Activated T-helper 2 cell treated with anti-CD3 and anti-CD28 coated beads, Interferon-gamma antibody, Interleukin-2, Interleukin-4, amounts not matched to agents 10 μg/mL and 5 μg/mL and 100 μg/mL, durations not matched to agents 14 hours and 24 hours and 36 hours (primary cell): Measurements from ENCODE around the gene FAT2. TPM values are rescaled to one million over a fixed set of nuclear protein-coding genes. Genes with fewer than 3 reads are reported as not detected.

Source experiments
- DNase-seq: peaks from one replicate; pipeline ENCODE4 v3.0.0; 2021; ENCODE audit warnings: low spot score
- H3K27ac Mint-ChIP-seq: one replicate; pipeline ENCODE4 v1.8.0; 2021; ENCODE audit warnings: mixed read lengths
- H3K27me3 Mint-ChIP-seq: one replicate; pipeline ENCODE4 v1.8.0; 2021; ENCODE audit warnings: low read depth, mixed read lengths
- H3K36me3 Mint-ChIP-seq: one replicate; pipeline ENCODE4 v1.8.0; 2021; ENCODE audit warnings: low read depth, mixed read lengths
- H3K4me1 Mint-ChIP-seq: one replicate; pipeline ENCODE4 v1.8.0; 2021; ENCODE audit warnings: low read depth, mixed read lengths
- H3K4me3 Mint-ChIP-seq: one replicate; pipeline ENCODE4 v1.8.0; 2021; ENCODE audit warnings: low read depth, mild to moderate bottlenecking, moderate library complexity, mixed read lengths
- H3K9me3 Mint-ChIP-seq: one replicate; pipeline ENCODE4 v1.8.0; 2021; ENCODE audit warnings: mixed read lengths
- intact Hi-C: fragments of 100-400 bp; cut with micrococcal nuclease; formaldehyde crosslinking; loops from one replicate; pipeline ENCODE4 v1.15.1; 2023
- total RNA-seq: library from RNA; stranded (reverse); gene quantifications from 2 replicates; pipeline ENCODE4 v1.2.3, GENCODE V29; 2022

Gene FAT2, protein sequence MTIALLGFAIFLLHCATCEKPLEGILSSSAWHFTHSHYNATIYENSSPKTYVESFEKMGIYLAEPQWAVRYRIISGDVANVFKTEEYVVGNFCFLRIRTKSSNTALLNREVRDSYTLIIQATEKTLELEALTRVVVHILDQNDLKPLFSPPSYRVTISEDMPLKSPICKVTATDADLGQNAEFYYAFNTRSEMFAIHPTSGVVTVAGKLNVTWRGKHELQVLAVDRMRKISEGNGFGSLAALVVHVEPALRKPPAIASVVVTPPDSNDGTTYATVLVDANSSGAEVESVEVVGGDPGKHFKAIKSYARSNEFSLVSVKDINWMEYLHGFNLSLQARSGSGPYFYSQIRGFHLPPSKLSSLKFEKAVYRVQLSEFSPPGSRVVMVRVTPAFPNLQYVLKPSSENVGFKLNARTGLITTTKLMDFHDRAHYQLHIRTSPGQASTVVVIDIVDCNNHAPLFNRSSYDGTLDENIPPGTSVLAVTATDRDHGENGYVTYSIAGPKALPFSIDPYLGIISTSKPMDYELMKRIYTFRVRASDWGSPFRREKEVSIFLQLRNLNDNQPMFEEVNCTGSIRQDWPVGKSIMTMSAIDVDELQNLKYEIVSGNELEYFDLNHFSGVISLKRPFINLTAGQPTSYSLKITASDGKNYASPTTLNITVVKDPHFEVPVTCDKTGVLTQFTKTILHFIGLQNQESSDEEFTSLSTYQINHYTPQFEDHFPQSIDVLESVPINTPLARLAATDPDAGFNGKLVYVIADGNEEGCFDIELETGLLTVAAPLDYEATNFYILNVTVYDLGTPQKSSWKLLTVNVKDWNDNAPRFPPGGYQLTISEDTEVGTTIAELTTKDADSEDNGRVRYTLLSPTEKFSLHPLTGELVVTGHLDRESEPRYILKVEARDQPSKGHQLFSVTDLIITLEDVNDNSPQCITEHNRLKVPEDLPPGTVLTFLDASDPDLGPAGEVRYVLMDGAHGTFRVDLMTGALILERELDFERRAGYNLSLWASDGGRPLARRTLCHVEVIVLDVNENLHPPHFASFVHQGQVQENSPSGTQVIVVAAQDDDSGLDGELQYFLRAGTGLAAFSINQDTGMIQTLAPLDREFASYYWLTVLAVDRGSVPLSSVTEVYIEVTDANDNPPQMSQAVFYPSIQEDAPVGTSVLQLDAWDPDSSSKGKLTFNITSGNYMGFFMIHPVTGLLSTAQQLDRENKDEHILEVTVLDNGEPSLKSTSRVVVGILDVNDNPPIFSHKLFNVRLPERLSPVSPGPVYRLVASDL (N-terminal part only)
- under 0.01 TPM in 1 of 2 replicates, not detected in the other for total RNA-seq

DNA sequence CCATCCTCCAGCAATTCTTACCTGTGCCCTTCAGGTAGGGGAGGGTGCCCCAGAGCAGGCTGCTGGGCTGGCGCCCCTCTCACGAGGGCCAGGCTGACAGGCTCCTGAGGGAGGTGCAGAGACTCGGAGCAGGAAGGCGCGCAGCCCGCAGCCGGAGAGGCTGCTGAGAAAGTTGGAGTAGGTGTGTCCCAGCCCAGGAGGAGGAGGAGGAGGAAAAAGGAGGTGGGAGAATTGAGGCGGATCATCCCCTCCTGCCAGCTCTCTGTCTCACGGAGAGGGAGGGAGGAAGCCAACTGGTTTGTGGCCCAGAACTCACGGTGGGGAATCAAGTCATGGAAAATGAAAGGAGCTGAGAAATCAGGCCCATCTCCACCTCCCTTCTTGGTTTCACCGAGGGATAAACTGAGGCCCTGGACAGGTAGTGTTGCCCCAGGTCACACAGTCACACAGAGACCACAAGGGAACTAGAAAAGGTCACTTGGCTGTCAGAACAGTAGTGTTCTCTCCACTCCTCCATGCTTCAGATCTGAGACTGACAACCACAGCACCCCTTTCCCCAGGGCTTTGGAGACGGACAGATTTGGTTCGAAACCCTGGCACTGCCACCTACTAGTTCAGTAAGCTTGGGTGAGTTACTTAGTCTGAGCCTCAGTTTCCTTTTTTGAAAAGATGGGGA, at the start of gene FAT2:
FAT2 (minus strand) TSS at position 188 of the 676 bp plus-strand sequence. CDS start 22,400 bp downstream, outside the sequence.
- no peak for DNase-seq
- Mint-ChIP-seq H3K4me1 (no peaks in the 10 kb centered on the region), H3K36me3 (no peaks in the 10 kb centered on the region), H3K27ac (no peak within 1 kb of the TSS), H3K27me3 (no peaks in the 10 kb centered on the region), H3K4me3 (no peak within 1 kb of the TSS), H3K9me3 (no peaks in the 10 kb centered on the region)
- intact Hi-C loops: no loop called here

GRCh38 chr5:151638619-151639018, 47.5 kb upstream of the FAT2 start:
- intact Hi-C loops: no loop called here
- H3K27ac Mint-ChIP-seq: no peak overlapping the region
- H3K9me3 Mint-ChIP-seq: no peaks in the 10 kb centered on the region
- peaks cover 12% of the 10 kb centered on the region for H3K27me3 Mint-ChIP-seq
- H3K4me1 Mint-ChIP-seq: no peaks in the 10 kb centered on the region
- no peak for DNase-seq
- no peaks in the 10 kb centered on the region for H3K36me3 Mint-ChIP-seq
- H3K4me3 Mint-ChIP-seq: no peak overlapping the region

GRCh38 chr5:151637676-151638075, 46.5 kb upstream of the FAT2 start:
- Mint-ChIP-seq H3K4me1 (no peaks in the 10 kb centered on the region), H3K27ac (no peak overlapping the region), H3K36me3 (no peaks in the 10 kb centered on the region), H3K27me3 (peaks cover 10% of the 10 kb centered on the region), H3K9me3 (no peaks in the 10 kb centered on the region), H3K4me3 (no peak overlapping the region)
- no peak for DNase-seq
- intact Hi-C loops: no loop called here

DNA sequence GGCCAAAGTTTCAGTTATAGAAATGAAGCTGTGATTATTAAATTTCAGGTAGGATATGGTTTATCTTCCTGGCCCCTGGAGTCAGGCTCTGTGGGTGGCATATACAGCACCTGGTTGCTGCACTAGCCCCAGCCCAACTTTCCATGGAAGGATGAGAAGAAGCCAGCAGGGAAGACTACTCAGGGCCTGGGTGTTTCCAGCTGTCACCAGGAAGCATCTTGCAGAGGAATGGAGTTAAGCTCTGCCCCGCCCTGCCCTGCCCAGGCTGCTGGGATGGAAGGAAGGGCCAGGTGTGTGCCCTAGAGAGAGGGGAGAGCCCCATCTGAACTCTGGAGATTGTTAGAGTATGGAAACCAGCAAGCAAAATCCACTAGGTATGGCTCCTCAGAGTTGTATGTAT, 42.8 kb upstream of the FAT2 start:
- Mint-ChIP-seq H3K9me3 (no peaks in the 10 kb centered on the region), H3K27ac (no peak overlapping the region), H3K27me3 (peaks cover 6% of the 10 kb centered on the region), H3K4me1 (no peaks in the 10 kb centered on the region), H3K4me3 (no peak overlapping the region), H3K36me3 (no peaks in the 10 kb centered on the region)
- intact Hi-C loops: no loop called here
- no peak for DNase-seq

- no peak overlapping the region for H3K27ac Mint-ChIP-seq
- intact Hi-C loops: no loop called here
- no peaks in the 10 kb centered on the region for H3K36me3 Mint-ChIP-seq
- no peaks in the 10 kb centered on the region for H3K4me1 Mint-ChIP-seq
- H3K4me3 Mint-ChIP-seq: no peak overlapping the region
- H3K9me3 Mint-ChIP-seq: no peaks in the 10 kb centered on the region
- peaks cover 8% of the 10 kb centered on the region for H3K27me3 Mint-ChIP-seq
- DNase-seq: no peak
Measured at GRCh38 chr5:151632941-151633340, 41.8 kb upstream of the FAT2 start.

- no peak overlapping the region for H3K4me3 Mint-ChIP-seq
- H3K4me1 Mint-ChIP-seq: no peaks in the 10 kb centered on the region
- H3K36me3 Mint-ChIP-seq: no peaks in the 10 kb centered on the region
- DNase-seq: no peak
- intact Hi-C loops: no loop called here
- no peaks in the 10 kb centered on the region for H3K9me3 Mint-ChIP-seq
- H3K27me3 Mint-ChIP-seq: peaks cover 8% of the 10 kb centered on the region
- H3K27ac Mint-ChIP-seq: no peak overlapping the region
Measured at GRCh38 chr5:151632524-151632923, 41.4 kb upstream of the FAT2 start.

GRCh38 chr5:151631941-151632340, 40.8 kb upstream of the FAT2 start:
- no peaks in the 10 kb centered on the region for H3K9me3 Mint-ChIP-seq
- intact Hi-C loops: no loop called here
- no peak overlapping the region for H3K27ac Mint-ChIP-seq
- DNase-seq: no peak
- peaks cover 10% of the 10 kb centered on the region for H3K27me3 Mint-ChIP-seq
- H3K4me3 Mint-ChIP-seq: no peak overlapping the region
- no peaks in the 10 kb centered on the region for H3K4me1 Mint-ChIP-seq
- no peaks in the 10 kb centered on the region for H3K36me3 Mint-ChIP-seq

- Mint-ChIP-seq H3K27ac (no peak overlapping the region), H3K9me3 (no peaks in the 10 kb centered on the region), H3K36me3 (no peaks in the 10 kb centered on the region), H3K4me1 (no peaks in the 10 kb centered on the region), H3K27me3 (peaks cover 9% of the 10 kb centered on the region), H3K4me3 (no peak overlapping the region)
- intact Hi-C loops: no loop called here
- DNase-seq: no peak
Measured at GRCh38 chr5:151630088-151630487, 39.0 kb upstream of the FAT2 start.

DNA sequence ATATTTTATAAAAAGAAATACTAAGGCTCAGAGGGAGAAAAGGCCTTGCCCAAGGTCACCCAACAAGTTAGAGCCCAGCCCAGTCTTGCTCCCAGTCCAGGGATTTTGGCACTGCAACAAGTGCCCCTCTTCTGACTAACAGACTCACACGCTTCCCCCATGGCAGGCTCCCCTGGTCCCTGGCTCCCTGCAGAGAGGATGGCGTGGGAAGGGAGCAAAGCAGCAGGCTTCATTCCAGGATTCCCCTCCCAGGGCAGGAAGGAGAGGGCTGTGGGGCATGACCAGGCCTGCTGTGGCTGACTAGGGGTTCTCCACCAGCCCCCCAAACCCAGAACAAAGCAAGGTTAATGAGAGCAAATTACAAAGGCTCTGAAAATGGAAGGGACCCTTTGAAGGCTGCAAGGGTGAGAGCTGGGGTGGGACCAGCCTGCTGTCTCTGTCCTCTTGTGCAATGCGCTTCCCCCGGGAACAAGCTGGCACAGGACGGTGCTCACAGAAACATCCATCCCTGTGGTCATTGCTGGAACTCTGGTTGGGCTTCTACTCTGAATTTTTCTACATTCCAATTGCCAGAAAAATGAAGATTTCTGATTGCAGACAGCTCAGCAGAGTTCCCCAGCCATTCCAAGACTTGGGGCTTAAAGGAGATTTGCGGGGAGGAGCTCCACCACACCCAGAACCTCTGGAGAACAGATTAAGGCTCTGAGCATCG, 37.1 kb upstream of the FAT2 start:
- Mint-ChIP-seq H3K36me3 (no peaks in the 10 kb centered on the region), H3K4me3 (no peak overlapping the region), H3K4me1 (no peaks in the 10 kb centered on the region), H3K27me3 (peaks cover 6% of the 10 kb centered on the region), H3K9me3 (no peaks in the 10 kb centered on the region), H3K27ac (no peak overlapping the region)
- intact Hi-C loops: no loop called here
- DNase-seq: no peak

- H3K27ac Mint-ChIP-seq: no peak overlapping the region
- H3K4me3 Mint-ChIP-seq: no peak overlapping the region
- peaks cover 6% of the 10 kb centered on the region for H3K27me3 Mint-ChIP-seq
- no peaks in the 10 kb centered on the region for H3K9me3 Mint-ChIP-seq
- intact Hi-C loops: no loop called here
- H3K4me1 Mint-ChIP-seq: no peaks in the 10 kb centered on the region
- no peak for DNase-seq
- H3K36me3 Mint-ChIP-seq: no peaks in the 10 kb centered on the region
Measured at GRCh38 chr5:151627650-151628049, 36.5 kb upstream of the FAT2 start.

- Mint-ChIP-seq H3K27me3 (peaks cover 12% of the 10 kb centered on the region), H3K4me1 (no peaks in the 10 kb centered on the region), H3K9me3 (no peaks in the 10 kb centered on the region), H3K27ac (no peak overlapping the region), H3K4me3 (no peak overlapping the region), H3K36me3 (no peaks in the 10 kb centered on the region)
- intact Hi-C loops: no loop called here
- DNase-seq: no peak
Measured at GRCh38 chr5:151625285-151625684, 34.2 kb upstream of the FAT2 start.

DNA sequence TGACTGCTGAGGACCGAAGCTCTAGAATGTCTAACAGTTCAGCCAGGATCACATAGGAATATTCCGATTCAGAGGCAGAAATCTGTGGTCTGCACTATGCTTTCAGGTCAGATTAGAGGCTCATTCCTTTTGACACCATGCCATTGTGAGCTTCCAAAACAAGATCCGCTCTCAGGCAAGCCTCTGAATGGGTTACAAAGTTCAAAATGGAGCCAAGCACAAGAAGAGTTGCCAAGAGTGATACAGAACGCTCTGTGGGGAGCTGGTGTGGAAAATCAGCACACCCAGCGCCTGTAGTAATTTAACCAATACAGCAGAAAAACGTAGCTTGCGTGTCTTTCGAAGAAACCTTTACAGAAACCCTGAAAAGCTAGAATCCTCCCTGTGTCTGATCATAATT, 33.3 kb upstream of the FAT2 start:
- Mint-ChIP-seq H3K27me3 (peaks cover 10% of the 10 kb centered on the region), H3K4me3 (no peak overlapping the region), H3K9me3 (no peaks in the 10 kb centered on the region), H3K4me1 (no peaks in the 10 kb centered on the region), H3K27ac (no peak overlapping the region), H3K36me3 (no peaks in the 10 kb centered on the region)
- DNase-seq: no peak
- intact Hi-C loops: no loop called here
